ENCODE results near the gene IFITM5. TPM values are rescaled to one million over a fixed set of nuclear protein-coding genes. Genes with fewer than 3 reads are reported as not detected.
"Not testable (repeated sequence)": the region's sequence is repeated elsewhere in the genome, so short reads cannot be mapped to it uniquely, and the experiment has no call there.

Gene IFITM5
- total RNA-seq, 4 donors from 2014 or later: not detected

DNA sequence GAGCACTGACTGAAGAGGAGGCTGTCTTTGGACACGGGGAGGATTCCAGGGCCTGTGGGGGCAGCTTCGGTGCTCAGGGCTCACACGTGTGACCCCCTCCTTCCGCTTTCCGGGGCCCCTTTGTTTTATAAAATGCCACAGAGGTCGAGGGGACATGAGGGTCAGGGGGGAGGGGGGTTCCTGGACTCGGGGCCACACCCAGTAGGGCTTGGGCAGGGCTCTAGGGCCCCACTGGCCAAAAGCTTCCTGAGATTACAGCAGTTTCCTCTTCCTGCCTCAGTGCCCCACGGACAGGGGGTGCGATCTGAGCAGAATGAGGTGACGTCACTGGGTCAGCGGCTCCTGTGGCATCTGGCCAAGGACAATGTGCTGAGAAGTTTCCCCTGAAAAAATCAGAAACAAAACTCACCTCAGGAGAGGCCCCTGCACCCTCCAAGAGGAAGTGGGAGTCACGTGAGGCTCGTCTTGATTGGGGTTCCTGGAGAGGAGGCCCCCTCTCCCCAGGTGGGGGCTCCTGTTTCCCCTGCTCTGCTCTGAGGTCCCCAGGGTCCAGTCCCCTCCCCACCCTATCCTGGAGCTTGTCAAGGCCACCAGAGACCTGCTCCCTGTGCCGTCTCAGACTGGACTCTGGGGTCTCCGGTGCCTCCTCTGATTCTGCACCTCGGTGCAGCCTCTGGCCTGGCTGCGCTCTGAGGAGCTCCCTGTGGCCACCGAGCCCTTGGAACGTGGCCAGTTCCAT, 27.7 kb upstream of the IFITM5 start:
- Histone ChIP-seq H3K27me3 (no peaks in the 10 kb centered on the region), H3K36me3 (no peaks in the 10 kb centered on the region), H3K4me1 (peaks cover 38% of the 10 kb centered on the region), H3K4me3 (no peak overlapping the region), H3K27ac (peak overlapping the region; percentile 90), H3K9me3 (no peaks in the 10 kb centered on the region)
- peak in 1 of 2 donors; percentile 92 for DNase-seq (ENCODE audit: low spot score in 2 of 2)
- TF ChIP-seq EP300 (IDR thresholded peaks at IDR 0.05): no peak
- peak in 1 of 2 donors; percentile 2 for TF ChIP-seq POLR2A (IDR thresholded peaks at IDR 0.05)
- 54% methylated on average over 13 of the region's 19 CpGs for WGBS

- Histone ChIP-seq H3K27ac (peak overlapping the region; percentile 90), H3K27me3 (no peaks in the 10 kb centered on the region), H3K4me3 (no peak overlapping the region), H3K36me3 (no peaks in the 10 kb centered on the region), H3K9me3 (no peaks in the 10 kb centered on the region), H3K4me1 (peaks cover 38% of the 10 kb centered on the region)
- 88% methylated on average over 4 of the region's 6 CpGs for WGBS
- DNase-seq (ENCODE audit: low spot score in 2 of 2): no peak
- TF ChIP-seq POLR2A (IDR thresholded peaks at IDR 0.05) (peak in 1 of 2 donors; percentile 7), POLR2AphosphoS5 (IDR thresholded peaks at IDR 0.05) (no peak)
These were observed 27.2 kb upstream of the IFITM5 start for GRCh38 chr11:326592-326841.

DNA sequence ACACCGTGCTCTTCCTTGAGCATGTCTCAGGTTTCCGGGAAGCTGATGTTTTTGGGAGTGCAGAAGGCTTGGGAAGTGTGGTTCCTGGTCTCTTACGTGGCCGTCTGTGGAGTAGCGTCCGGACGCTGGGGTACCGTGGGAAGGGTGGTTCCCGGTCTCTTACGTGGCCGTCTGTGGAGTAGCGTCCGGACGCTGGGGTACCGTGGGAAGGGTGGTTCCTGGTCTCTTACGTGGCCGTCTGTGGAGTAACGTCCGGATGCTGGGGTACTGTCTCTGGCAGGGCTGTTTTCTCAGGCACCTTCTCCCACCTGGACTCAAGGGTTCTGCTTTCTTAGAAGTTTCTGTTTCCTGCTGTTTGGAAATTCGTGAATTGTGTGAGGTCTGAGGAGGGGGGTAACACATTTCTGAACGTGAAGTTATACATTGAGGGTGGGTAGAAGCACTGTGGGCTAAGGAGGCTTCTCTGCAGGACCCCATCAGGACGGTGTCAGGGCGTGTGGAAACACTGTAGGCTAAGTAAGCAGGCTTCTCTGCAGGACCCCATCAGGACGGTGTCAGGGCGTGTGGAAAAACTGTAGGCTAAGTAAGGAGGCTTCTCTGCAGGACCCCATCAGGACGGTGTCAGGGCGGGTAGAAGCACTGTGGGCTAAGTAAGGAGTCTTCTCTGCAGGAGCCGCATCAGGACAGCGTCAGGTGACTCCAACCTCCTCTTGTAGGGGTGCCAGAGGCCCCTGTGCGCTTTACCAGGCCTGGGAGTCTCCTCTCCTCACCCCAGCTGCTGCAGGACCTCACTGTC, 26.7 kb upstream of the IFITM5 start:
- DNase-seq (ENCODE audit: low spot score in 2 of 2): no peak
- TF ChIP-seq, protein P1, sequence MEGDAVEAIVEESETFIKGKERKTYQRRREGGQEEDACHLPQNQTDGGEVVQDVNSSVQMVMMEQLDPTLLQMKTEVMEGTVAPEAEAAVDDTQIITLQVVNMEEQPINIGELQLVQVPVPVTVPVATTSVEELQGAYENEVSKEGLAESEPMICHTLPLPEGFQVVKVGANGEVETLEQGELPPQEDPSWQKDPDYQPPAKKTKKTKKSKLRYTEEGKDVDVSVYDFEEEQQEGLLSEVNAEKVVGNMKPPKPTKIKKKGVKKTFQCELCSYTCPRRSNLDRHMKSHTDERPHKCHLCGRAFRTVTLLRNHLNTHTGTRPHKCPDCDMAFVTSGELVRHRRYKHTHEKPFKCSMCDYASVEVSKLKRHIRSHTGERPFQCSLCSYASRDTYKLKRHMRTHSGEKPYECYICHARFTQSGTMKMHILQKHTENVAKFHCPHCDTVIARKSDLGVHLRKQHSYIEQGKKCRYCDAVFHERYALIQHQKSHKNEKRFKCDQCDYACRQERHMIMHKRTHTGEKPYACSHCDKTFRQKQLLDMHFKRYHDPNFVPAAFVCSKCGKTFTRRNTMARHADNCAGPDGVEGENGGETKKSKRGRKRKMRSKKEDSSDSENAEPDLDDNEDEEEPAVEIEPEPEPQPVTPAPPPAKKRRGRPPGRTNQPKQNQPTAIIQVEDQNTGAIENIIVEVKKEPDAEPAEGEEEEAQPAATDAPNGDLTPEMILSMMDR (IDR thresholded peaks at IDR 0.05): no peak
- TF ChIP-seq POLR2AphosphoS5 (IDR thresholded peaks at IDR 0.05) (no peak), POLR2A (IDR thresholded peaks at IDR 0.05) (no peak), EP300 (IDR thresholded peaks at IDR 0.05) (no peak)
- H3K9me3 ChIP-seq: no peaks in the 10 kb centered on the region
- peak overlapping the region; percentile 90 for H3K27ac ChIP-seq
- H3K4me1 ChIP-seq: peaks cover 38% of the 10 kb centered on the region
- WGBS: 89% methylated on average over 30 of the region's 30 CpGs
- no peak overlapping the region for H3K4me3 ChIP-seq
- H3K36me3 ChIP-seq: no peaks in the 10 kb centered on the region
- no peaks in the 10 kb centered on the region for H3K27me3 ChIP-seq

DNA sequence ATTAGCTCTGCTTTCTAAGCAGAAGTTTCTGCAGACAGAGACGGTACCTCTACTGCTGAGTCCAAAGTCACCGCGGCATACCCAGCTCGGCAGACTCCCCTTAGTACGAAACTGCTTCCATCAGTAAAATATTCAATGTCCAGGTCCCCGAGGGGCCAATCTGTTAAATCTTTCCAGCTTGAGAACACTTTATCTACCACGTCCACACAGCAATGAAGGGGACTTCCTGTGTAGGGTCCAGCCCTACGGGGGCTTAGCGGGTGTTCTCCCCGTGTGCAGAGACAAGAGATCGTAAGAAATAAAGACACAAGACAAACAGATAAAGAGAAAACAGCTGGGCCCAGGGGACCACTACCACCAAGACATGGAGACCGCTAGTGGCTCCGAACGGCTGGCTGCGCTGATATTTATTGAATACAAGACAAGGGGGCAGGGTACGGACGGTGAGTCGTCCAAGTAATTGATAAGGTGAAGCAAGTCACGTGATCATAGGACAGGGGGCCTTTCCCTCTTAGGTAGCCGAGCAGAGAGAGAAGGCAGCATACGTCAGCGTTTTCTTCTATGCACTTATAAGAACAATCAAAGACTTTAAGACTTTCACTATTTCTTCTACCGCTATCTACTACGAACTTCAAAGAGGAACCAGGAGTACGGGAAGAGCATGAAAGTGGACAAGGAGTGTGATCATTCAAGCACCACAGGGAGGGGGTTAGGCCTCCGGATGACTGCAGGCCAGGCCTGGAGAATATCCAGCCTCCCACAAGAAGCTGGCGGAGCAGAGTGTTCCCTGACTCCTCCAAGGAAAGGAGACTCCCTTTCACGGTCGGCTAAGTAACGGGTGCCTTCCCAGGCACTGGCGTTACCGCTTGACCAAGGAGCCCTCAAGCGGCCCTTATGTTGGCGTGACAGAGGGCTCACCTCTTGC, 25.5 kb upstream of the IFITM5 start:
- H3K27me3 ChIP-seq; H3K9me3 ChIP-seq; H3K36me3 ChIP-seq; DNase-seq (ENCODE audit: low spot score in 2 of 2): not testable (repeated sequence)
- 61% methylated on average over 27 of the region's 34 CpGs for WGBS
- peak overlapping the region; percentile 90 for H3K27ac ChIP-seq
- H3K4me1 ChIP-seq: peaks cover 40% of the 10 kb centered on the region
- peak overlapping the region; percentile 1 for H3K4me3 ChIP-seq

- no peak for DNase-seq (ENCODE audit: low spot score in 2 of 2)
- no peaks in the 10 kb centered on the region for H3K9me3 ChIP-seq
- H3K36me3 ChIP-seq: no peaks in the 10 kb centered on the region
- H3K4me1 ChIP-seq: peaks cover 44% of the 10 kb centered on the region
- 67% methylated on average over 11 of the region's 11 CpGs for WGBS
- H3K27me3 ChIP-seq: no peaks in the 10 kb centered on the region
- TF ChIP-seq POLR2A (IDR thresholded peaks at IDR 0.05) (no peak), EP300 (IDR thresholded peaks at IDR 0.05) (no peak), POLR2AphosphoS5 (IDR thresholded peaks at IDR 0.05) (no peak)
- TF ChIP-seq, protein P1 (IDR thresholded peaks at IDR 0.05): no peak
- H3K27ac ChIP-seq: peak overlapping the region; percentile 69
- no peak overlapping the region for H3K4me3 ChIP-seq
These were observed 24.8 kb upstream of the IFITM5 start for GRCh38 chr11:324156-324555.

DNA sequence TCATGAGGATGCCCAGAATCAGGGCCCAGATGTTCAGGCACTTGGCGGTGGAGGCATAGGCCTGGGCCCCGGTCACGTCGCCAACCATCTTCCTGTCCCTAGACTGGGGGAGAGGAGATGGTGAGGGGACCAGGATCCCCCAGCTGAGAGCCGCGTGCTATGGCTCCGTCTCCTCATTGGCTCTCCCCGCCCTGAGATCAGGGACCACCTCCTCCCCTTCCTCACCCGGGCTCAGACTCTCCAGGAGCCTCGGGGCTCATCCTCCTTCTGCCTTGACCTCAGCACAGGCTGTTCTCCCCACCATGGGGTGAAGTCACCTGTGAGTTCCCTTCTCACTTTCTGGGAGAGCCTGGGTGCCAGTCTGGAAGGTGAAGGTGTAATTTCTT, 20.6 kb upstream of the IFITM5 start:
- peaks cover 36% of the 10 kb centered on the region for H3K4me1 ChIP-seq
- DNase-seq (ENCODE audit: low spot score in 2 of 2); H3K9me3 ChIP-seq; H3K27me3 ChIP-seq; H3K36me3 ChIP-seq: not testable (repeated sequence)
- peak overlapping the region; percentile 74 for H3K4me3 ChIP-seq
- WGBS: 20% methylated on average over 1 of the region's 10 CpGs
- peak overlapping the region; percentile 93 for H3K27ac ChIP-seq

DNA sequence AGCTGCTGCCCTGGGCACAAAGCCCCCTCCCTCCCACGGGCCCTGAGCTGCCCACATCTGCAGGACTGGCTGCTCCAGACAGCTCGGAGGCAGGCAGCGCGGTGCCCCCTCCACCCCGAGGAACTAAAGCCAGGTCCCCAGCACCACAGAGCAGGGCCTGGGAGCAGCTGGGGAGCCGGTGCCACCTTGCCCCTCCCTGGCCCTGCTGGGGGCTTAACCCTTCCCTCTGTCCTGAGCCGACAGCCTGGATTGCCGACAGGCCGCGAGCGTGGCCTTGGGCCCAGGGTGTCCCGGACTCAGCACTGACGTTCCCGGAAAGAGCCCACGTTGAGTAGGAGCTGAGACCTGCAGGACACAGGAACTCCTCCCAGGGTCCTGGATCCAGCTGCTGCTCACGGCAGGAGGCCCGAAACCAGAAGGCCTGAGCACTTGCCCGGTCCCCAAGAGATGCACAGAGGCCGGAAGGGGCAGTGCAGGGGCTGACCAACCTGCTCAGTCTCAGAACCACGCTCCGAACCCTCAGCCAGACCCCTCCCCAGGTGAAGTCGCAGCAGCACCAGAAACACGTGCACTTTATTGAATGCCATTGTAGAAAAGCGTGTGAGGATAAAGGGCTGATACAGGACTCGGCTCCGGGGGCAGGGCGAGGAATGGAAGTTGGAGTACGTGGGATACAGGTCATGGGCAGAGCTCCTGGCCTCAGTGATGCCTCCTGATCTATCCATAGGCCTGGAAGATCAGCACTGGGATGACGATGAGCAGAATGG, 20.0 kb upstream of the IFITM5 start:
- H3K27me3 ChIP-seq, H3K9me3 ChIP-seq, H3K36me3 ChIP-seq: not testable (repeated sequence)
- H3K4me1 ChIP-seq: peaks cover 33% of the 10 kb centered on the region
- 3% methylated on average over 10 of the region's 29 CpGs for WGBS
- peak overlapping the region; percentile 74 for H3K4me3 ChIP-seq
- peak overlapping the region; percentile 93 for H3K27ac ChIP-seq
- peak in 1 of 2 donors; percentile 67 for DNase-seq (ENCODE audit: low spot score in 2 of 2)

- peak in 1 of 2 donors; percentile 66 for DNase-seq (ENCODE audit: low spot score in 2 of 2)
- H3K9me3 ChIP-seq, H3K36me3 ChIP-seq, H3K27me3 ChIP-seq: not testable (repeated sequence)
- no CpG with 5 or more reads among the region's 79 CpGs for WGBS
- H3K4me3 ChIP-seq: peak overlapping the region; percentile 74
- peak overlapping the region; percentile 93 for H3K27ac ChIP-seq
- H3K4me1 ChIP-seq: peaks cover 33% of the 10 kb centered on the region
These were observed 19.2 kb upstream of the IFITM5 start for GRCh38 chr11:318405-319120.

GRCh38 chr11:317668-318404, 18.5 kb upstream of the IFITM5 start:
- not testable (repeated sequence) for H3K9me3 ChIP-seq, H3K27me3 ChIP-seq, H3K36me3 ChIP-seq
- H3K4me3 ChIP-seq: peak overlapping the region; percentile 31
- peaks cover 40% of the 10 kb centered on the region for H3K4me1 ChIP-seq
- peak overlapping the region; percentile 1 for H3K27ac ChIP-seq
- WGBS: 50% methylated on average over 6 of the region's 30 CpGs
- peak in 1 of 2 donors; percentile 46 for DNase-seq (ENCODE audit: low spot score in 2 of 2)

All from suprapubic skin (tissue), 4 donors.